Measurements from ENCODE around the gene NAAA. TPM values are rescaled to one million over a fixed set of nuclear protein-coding genes. Genes with fewer than 3 reads are reported as not detected.

The NAAA gene
- polyA plus RNA-seq, 1 of the 3 experiments (the other 2 are of a cell fraction) = 3.5 TPM

- no peaks in the 10 kb centered on the region for H3F3A ChIP-seq (replicated peaks; ENCODE audit: insufficient read depth)
- DNase-seq = no peak
- H3K4me1 ChIP-seq (ENCODE audit: control insufficient read depth in 1 of 2, insufficient read depth in 2 of 2, low read depth in 1 of 2, low read length in 1 of 2) = no peaks in the 10 kb centered on the region
- TF ChIP-seq NFIC (IDR thresholded peaks at IDR 0.05; ENCODE audit: borderline replicate concordance) (no peak), CTCF (IDR thresholded peaks at IDR 0.05) (no peak)
- no peaks in the 10 kb centered on the region for H3K79me2 ChIP-seq (ENCODE audit: insufficient read depth)
- no peaks in the 10 kb centered on the region for H3K27me3 ChIP-seq (ENCODE audit: insufficient read depth)
- H3K9me2 ChIP-seq = no peaks in the 10 kb centered on the region
- H4K20me1 ChIP-seq (ENCODE audit: insufficient read depth) = no peaks in the 10 kb centered on the region
- H3K4me2 ChIP-seq = no peak overlapping the region
- no peaks in the 10 kb centered on the region for H3K9me3 ChIP-seq
- H3K36me3 ChIP-seq (replicated peaks in 1 of 2; ENCODE audit: control insufficient read depth in 1 of 2, insufficient read depth in 2 of 2, low read length in 1 of 2) = peaks cover 0 to 3% of the 10 kb centered on the region in 2 experiments
- POLR2A ChIA-PET = no interaction called here
- H2AFZ ChIP-seq (ENCODE audit: low read depth) = no peak overlapping the region
- no peak overlapping the region for H3K9ac ChIP-seq
- CTCF ChIA-PET = interaction anchor here (0.6 to 1.0 kb wide), 2 partner anchors 11 to 61 kb away, joined by 3 read pairs; no protein-coding TSS in a partner anchor
- 87% methylated on average over 5 of the region's 5 CpGs for WGBS (ENCODE audit: low lambda C conversion rate)
- H3K4me3 ChIP-seq (ENCODE audit: low read depth in 2 of 2, low read length in 1 of 2) = no peak overlapping the region
- H3K27ac ChIP-seq (ENCODE audit: low read depth in 2 of 2, low read length in 1 of 2) = no peak overlapping the region
These were observed 31.4 kb downstream of the NAAA start for GRCh38 chr4:75909405-75909804.

DNA sequence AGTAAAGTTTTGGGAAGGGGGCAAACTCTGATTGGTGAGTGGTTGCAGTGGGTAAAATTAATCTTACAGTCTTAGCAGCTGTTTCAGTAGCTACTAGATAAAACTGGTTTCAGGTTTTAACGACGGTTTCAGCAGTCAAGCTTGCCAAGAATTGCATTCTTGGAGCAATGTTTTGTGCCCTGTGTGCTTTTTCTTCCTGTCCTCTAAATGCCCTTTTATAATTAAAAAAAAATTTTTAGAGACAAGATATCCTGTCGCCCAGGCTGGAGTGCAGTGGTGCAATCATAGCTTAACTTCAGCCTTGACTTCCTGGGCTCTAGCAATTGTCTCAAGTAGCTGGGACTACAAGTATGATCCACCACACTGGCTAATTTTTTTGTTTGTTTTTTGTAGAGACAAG, 32.3 kb downstream of the NAAA start:
- peaks cover 0 to 3% of the 10 kb centered on the region in 2 experiments for H3K36me3 ChIP-seq (replicated peaks in 1 of 2; ENCODE audit: control insufficient read depth in 1 of 2, insufficient read depth in 2 of 2, low read length in 1 of 2)
- H3K9ac ChIP-seq = no peak overlapping the region
- DNase-seq = no peak
- no peak overlapping the region for H3K4me2 ChIP-seq
- POLR2A ChIA-PET = no interaction called here
- TF ChIP-seq TCF12 (IDR thresholded peaks at IDR 0.05) (no peak), NFIC (IDR thresholded peaks at IDR 0.05; ENCODE audit: borderline replicate concordance) (no peak), MEF2A (IDR thresholded peaks at IDR 0.05; ENCODE audit: borderline replicate concordance, low read depth) (no peak), FOSL2 (IDR thresholded peaks at IDR 0.05; ENCODE audit: borderline replicate concordance, low read depth) (no peak), USF1 (IDR thresholded peaks at IDR 0.05; ENCODE audit: borderline replicate concordance, low read depth) (no peak), YY1 (IDR thresholded peaks at IDR 0.05; ENCODE audit: low read depth) (no peak), RFX5 (IDR thresholded peaks at IDR 0.05; ENCODE audit: low read length) (no peak), RXRA (IDR thresholded peaks at IDR 0.05; ENCODE audit: borderline replicate concordance, low read depth) (no peak), ELF1 (IDR thresholded peaks at IDR 0.05) (no peak)
- TF ChIP-seq, protein P1, sequence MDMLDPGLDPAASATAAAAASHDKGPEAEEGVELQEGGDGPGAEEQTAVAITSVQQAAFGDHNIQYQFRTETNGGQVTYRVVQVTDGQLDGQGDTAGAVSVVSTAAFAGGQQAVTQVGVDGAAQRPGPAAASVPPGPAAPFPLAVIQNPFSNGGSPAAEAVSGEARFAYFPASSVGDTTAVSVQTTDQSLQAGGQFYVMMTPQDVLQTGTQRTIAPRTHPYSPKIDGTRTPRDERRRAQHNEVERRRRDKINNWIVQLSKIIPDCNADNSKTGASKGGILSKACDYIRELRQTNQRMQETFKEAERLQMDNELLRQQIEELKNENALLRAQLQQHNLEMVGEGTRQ (IDR thresholded peaks at IDR 0.05; ENCODE audit: borderline replicate concordance, low read depth, low read length) = no peak
- H2AFZ ChIP-seq (ENCODE audit: low read depth) = no peak overlapping the region
- no peak overlapping the region for H3K4me3 ChIP-seq (ENCODE audit: low read depth in 2 of 2, low read length in 1 of 2)
- H3K27me3 ChIP-seq (ENCODE audit: insufficient read depth) = no peaks in the 10 kb centered on the region
- 36% methylated on average over 3 of the region's 3 CpGs for WGBS (ENCODE audit: low lambda C conversion rate)
- H3F3A ChIP-seq (replicated peaks; ENCODE audit: insufficient read depth) = no peaks in the 10 kb centered on the region
- H3K9me3 ChIP-seq = no peaks in the 10 kb centered on the region
- no peaks in the 10 kb centered on the region for H3K4me1 ChIP-seq (ENCODE audit: control insufficient read depth in 1 of 2, insufficient read depth in 2 of 2, low read depth in 1 of 2, low read length in 1 of 2)
- no peaks in the 10 kb centered on the region for H3K9me2 ChIP-seq
- no peaks in the 10 kb centered on the region for H3K79me2 ChIP-seq (ENCODE audit: insufficient read depth)
- no peaks in the 10 kb centered on the region for H4K20me1 ChIP-seq (ENCODE audit: insufficient read depth)
- CTCF ChIA-PET = interaction anchor here (0.7 to 2.4 kb wide), 3 partner anchors 8 to 60 kb away, joined by 3 to 13 read pairs (median 3); no protein-coding TSS in a partner anchor
- H3K27ac ChIP-seq (ENCODE audit: low read depth in 2 of 2, low read length in 1 of 2) = no peak overlapping the region

Measured in SK-N-SH (cell line).